K562 (cell line): Measurements from ENCODE around the gene RMC1. TPM values are rescaled to one million over a fixed set of nuclear protein-coding genes. Genes with fewer than 3 reads are reported as not detected.

Source experiments
- AFF4 ChIP-seq: sonication (generic); formaldehyde crosslinking; IDR thresholded peaks from 2 replicates; pipeline ENCODE4 v1.8.0; 2023; ENCODE audit warnings: mild to moderate bottlenecking, missing genetic modification reagents
- CHD1 ChIP-seq: fragments of 200-600 bp; sonication (generic); IDR thresholded peaks from one replicate; pipeline ENCODE4 v1.6.1; 2012; ENCODE audit warnings: mild to moderate bottlenecking, moderate library complexity, low read length, inconsistent platforms
- CLOCK ChIP-seq: fragments of 250-450 bp; sonication (Bioruptor Pico); IDR thresholded peaks from 2 replicates; pipeline ENCODE4 v1.4.0; 2020; ENCODE audit warnings: mild to moderate bottlenecking, moderate library complexity, borderline replicate concordance
- FOXJ2 ChIP-seq: fragments of 200-800 bp; sonication (Bioruptor generic); IDR thresholded peaks from 2 replicates; pipeline ENCODE4 v1.6.1; 2016; ENCODE audit warnings: missing genetic modification characterization, missing compliant biosample characterization
- JUND ChIP-seq, 2 experiments: IDR thresholded peaks; 2 replicates in 1 of 2; 3 replicates in 1 of 2; pipeline ENCODE4 v1.6.1; 2011; ENCODE audit warnings: borderline replicate concordance in 2 of 2, low read depth in 2 of 2, low read length in 2 of 2, improper control_type of control experiment in 1 of 2, missing biosample characterization in 1 of 2, missing genetic modification characterization in 1 of 2, missing genetic modification reagents in 1 of 2
- MAZ ChIP-seq, 2 experiments: fragments of 450-650 bp in 1 of 2; sonication (generic) in 1 of 2; formaldehyde crosslinking; IDR thresholded peaks in 1 of 2; conservative IDR thresholded peaks in 1 of 2; 2 replicates each; pipeline versions ENCODE4 v1.4.0 to v1.5.0; 2020; ENCODE audit warnings: mild to moderate bottlenecking in 1 of 2, missing genetic modification reagents in 1 of 2
- MXI1 ChIP-seq: IDR thresholded peaks from 2 replicates; pipeline ENCODE4 v1.6.1; 2011; ENCODE audit warnings: low read depth, mild to moderate bottlenecking, improper control_type of control experiment, low read length
- MYC ChIP-seq, 2 experiments: fragments of 250-450 bp in 1 of 2; sonication (Bioruptor Pico) in 1 of 2; IDR thresholded peaks; 2 replicates each; pipeline versions ENCODE4 v1.5.1 to v1.6.1; 2012 to 2021; ENCODE audit warnings: low read depth in 2 of 2, borderline replicate concordance in 1 of 2, improper control_type of control experiment in 1 of 2, low read length in 1 of 2, mild to moderate bottlenecking in 1 of 2, moderate library complexity in 1 of 2
- PML ChIP-seq: IDR thresholded peaks from 2 replicates; pipeline ENCODE4 v1.6.1; 2012; ENCODE audit warnings: low read length, inconsistent platforms
- POU5F1 ChIP-seq: fragments of 150-350 bp; IDR thresholded peaks from 2 replicates; pipeline ENCODE4 v1.6.1; 2014; ENCODE audit warnings: borderline replicate concordance, low read length, low read depth, mild to moderate bottlenecking; ENCODE audit not compliant: partially characterized antibody
- PRDM10 ChIP-seq: fragments of 450-650 bp; IDR thresholded peaks from 2 replicates; pipeline ENCODE4 v1.6.1; 2018; ENCODE audit not compliant: partially characterized antibody
- RAD51 ChIP-seq: fragments of 450-650 bp; IDR thresholded peaks from 2 replicates; pipeline ENCODE4 v1.7.1; 2016; ENCODE audit warnings: low read depth, mild to moderate bottlenecking, borderline replicate concordance
- SMARCB1 ChIP-seq: IDR thresholded peaks from 2 replicates; pipeline ENCODE4 v1.6.1; 2011; ENCODE audit warnings: improper control_type of control experiment, low read depth; ENCODE audit not compliant: insufficient read length
- SNIP1 ChIP-seq: fragments of 450-650 bp; IDR thresholded peaks from 2 replicates; pipeline ENCODE4 v1.7.1; 2017; ENCODE audit warnings: low read depth, mild to moderate bottlenecking
- polyA plus RNA-seq, 8 experiments: library from polyadenylated mRNA; depleted of rRNA in 4 of 8; stranded (reverse) in 5 of 8; unstranded in 3 of 8; fragments of >200 nt; fragmentation: Nextera tagmentation in 2 of 8; fragmentation: Illumina TruSeq in 1 of 8; extraction: Ambion mirVana in 2 of 8; extraction: Trizol in 1 of 8; gene quantifications; 2 replicates each; pipeline versions ENCODE4 v1.2.1 to v1.2.3, GENCODE V29; 2011 to 2014; ENCODE audit warnings: inconsistent platforms in 1 of 8, missing spikeins in 1 of 8
- total RNA-seq, 7 experiments: library from RNA; depleted of rRNA in 6 of 7; stranded (reverse); fragments of >200 nt in 6 of 7; fragmentation: Illumina TruSeq in 2 of 7; extraction: Trizol in 2 of 7; gene quantifications; 2 replicates each; pipeline versions ENCODE4 v1.2.1 to v1.2.3, GENCODE V29; 2011 to 2021; ENCODE audit warnings: low replicate concordance in 1 of 7

The RMC1 gene
- total and polyA plus RNA-seq, 9 of the 15 experiments (the other 6 are each of a cell fraction or from before 2014, with no cell fraction given): 7.5 to 42.4 (median 35.5) TPM

- TF ChIP-seq AFF4 (CRISPR knock-in tag) (peak; percentile 79; the same call in 1 of the 2 replicates), POU5F1 (no peak), MYC (IDR thresholded peaks at IDR 0.05; ENCODE audit: low read depth, low read length) (peak; percentile 91), MYC (CRISPR knock-in tag; IDR thresholded peaks at IDR 0.05; ENCODE audit: borderline replicate concordance, low read depth) (no peak; the same call in 1 of the 2 replicates), SMARCB1 (no peak), CLOCK (CRISPR knock-in tag) (no peak), CHD1 (peak; percentile 4), FOXJ2 (peak; percentile 77), JUND (IDR thresholded peaks at IDR 0.05; ENCODE audit: borderline replicate concordance, low read depth, low read length) (peak; percentile 91), JUND (tag; IDR thresholded peaks at IDR 0.05; ENCODE audit: borderline replicate concordance, low read depth, low read length) (peak; percentile 90; the same call in 1 of the 3 replicates), RAD51 (peak; percentile 21; the same call in 1 of the 2 replicates), MAZ (CRISPR knock-in tag; conservative IDR thresholded peaks at IDR 0.05 in 1 of 2, IDR thresholded peaks at IDR 0.05 in 1 of 2) (peak; percentile 51 to 62; a peak in 3 of 4 replicates), PML (0 out of 2 replicates have a peak, but pooled peaks have one; percentile 22), SNIP1 (no peak), MXI1 (no peak), PRDM10 (no peak)
Observed at GRCh38 chr18:23528580-23529472, 25.5 kb downstream of the RMC1 start (continued).
